ENCODE results near the gene C14orf132. TPM values are rescaled to one million over a fixed set of nuclear protein-coding genes. Genes with fewer than 3 reads are reported as not detected.

C14orf132 gene
- total and polyA plus RNA-seq, 4 donors: 9.8 to 49.3 (median 24.7) TPM

GRCh38 chr14:96017882-96018281, 21.3 kb upstream of the C14orf132 start:
- Histone ChIP-seq H3K9ac (ENCODE audit: insufficient read depth in 1 of 2, low read length in 2 of 2) (no peak overlapping the region), H3K9me3 (ENCODE audit: control insufficient read depth in 4 of 4, insufficient read depth in 3 of 4, low read length in 3 of 4) (peaks cover 0 to 2% (median 0%) of the 10 kb centered on the region in 4 donors), H3K36me3 (ENCODE audit: control insufficient read depth in 4 of 4, insufficient read depth in 4 of 4, low read length in 4 of 4) (no peaks in the 10 kb centered on the region), H3K27ac (ENCODE audit: low read depth in 1 of 2, low read length in 1 of 2) (no peak overlapping the region), H3K27me3 (ENCODE audit: control insufficient read depth in 3 of 3, insufficient read depth in 3 of 3, low read length in 2 of 3) (peaks cover 0 to 4% (median 0%) of the 10 kb centered on the region in 3 donors), H3K4me1 (ENCODE audit: control insufficient read depth in 5 of 5, insufficient read depth in 5 of 5, low read length in 5 of 5) (peaks cover 0 to 1% (median 0%) of the 10 kb centered on the region in 5 donors), H3K4me3 (no peak overlapping the region)
- no peak for TF ChIP-seq CTCF (IDR thresholded peaks at IDR 0.05; ENCODE audit: control extremely low read depth, extremely low read depth)
- ATAC-seq (ENCODE audit: insufficient read depth, low FRiP score) (no peak), DNase-seq (no peak)
- 88 to 96% methylated on average over 2 of the region's 2 CpGs for WGBS, 2 donors

- no peaks in the 10 kb centered on the region for H3K27me3 ChIP-seq (ENCODE audit: control insufficient read depth in 3 of 3, insufficient read depth in 3 of 3, low read length in 2 of 3)
- H3K4me1 ChIP-seq (ENCODE audit: control insufficient read depth in 5 of 5, insufficient read depth in 5 of 5, low read length in 5 of 5): peaks cover 0 to 9% (median 0%) of the 10 kb centered on the region in 5 donors
- ATAC-seq (ENCODE audit: insufficient read depth, low FRiP score) (no peak), DNase-seq (no peak)
- H3K36me3 ChIP-seq (ENCODE audit: control insufficient read depth in 4 of 4, insufficient read depth in 4 of 4, low read length in 4 of 4): no peaks in the 10 kb centered on the region
- no peaks in the 10 kb centered on the region for H3K9me3 ChIP-seq (ENCODE audit: control insufficient read depth in 4 of 4, insufficient read depth in 3 of 4, low read length in 3 of 4)
- H3K9ac ChIP-seq (ENCODE audit: insufficient read depth in 1 of 2, low read length in 2 of 2): no peak overlapping the region
- TF ChIP-seq CTCF (IDR thresholded peaks at IDR 0.05; ENCODE audit: control extremely low read depth, extremely low read depth): no peak
- no peak overlapping the region for H3K27ac ChIP-seq (ENCODE audit: low read depth in 1 of 2, low read length in 1 of 2)
- 47% methylated on average over 8 of the region's 8 CpGs for WGBS, 2 donors
- no peak overlapping the region for H3K4me3 ChIP-seq
Measured at GRCh38 chr14:96027431-96028355, 11.5 kb upstream of the C14orf132 start.

- ATAC-seq (ENCODE audit: insufficient read depth, low FRiP score) (no peak), DNase-seq (no peak)
- TF ChIP-seq CTCF (IDR thresholded peaks at IDR 0.05; ENCODE audit: control extremely low read depth, extremely low read depth): no peak
- Histone ChIP-seq H3K9me3 (ENCODE audit: control insufficient read depth in 4 of 4, insufficient read depth in 3 of 4, low read length in 3 of 4) (no peaks in the 10 kb centered on the region), H3K36me3 (ENCODE audit: control insufficient read depth in 4 of 4, insufficient read depth in 4 of 4, low read length in 4 of 4) (no peaks in the 10 kb centered on the region), H3K4me3 (no peak overlapping the region), H3K27ac (ENCODE audit: low read depth in 1 of 2, low read length in 1 of 2) (peak overlapping the region in 1 of 2 donors; percentile 37), H3K4me1 (ENCODE audit: control insufficient read depth in 5 of 5, insufficient read depth in 5 of 5, low read length in 5 of 5) (peaks cover 0 to 9% (median 0%) of the 10 kb centered on the region in 5 donors), H3K27me3 (ENCODE audit: control insufficient read depth in 3 of 3, insufficient read depth in 3 of 3, low read length in 2 of 3) (no peaks in the 10 kb centered on the region), H3K9ac (ENCODE audit: insufficient read depth in 1 of 2, low read length in 2 of 2) (no peak overlapping the region)
- 71 to 83% methylated on average over 4 of the region's 4 CpGs for WGBS, 2 donors
Measured at GRCh38 chr14:96029089-96029645, 10.0 kb upstream of the C14orf132 start.

Measured in lung (tissue), 12 donors.